Heart right ventricle (tissue), 16 donors: ENCODE measurements around the gene IL22. TPM values are rescaled to one million over a fixed set of nuclear protein-coding genes. Genes with fewer than 3 reads are reported as not detected.

Experiments
- ATAC-seq, 8 donors: fragments of 200-7000 bp; cut with Tn5 transposase; one replicate each; pipeline ENCODE4 v1.9.1; 2020; ENCODE audit warnings: mild to moderate bottlenecking in 8 of 8, moderate library complexity in 8 of 8, moderate number of reproducible peaks in 1 of 8
- DNase-seq, 2 donors: peaks; one replicate each; pipeline ENCODE4 v3.0.0-alpha.2; 2020
- H3K27ac ChIP-seq, 10 donors: fragments of 200-600 bp; sonication (generic) in 2 of 10; one replicate each; pipeline versions ENCODE4 v1.5.0 to v1.8.0; 2020 to 2022; ENCODE audit warnings: mild to moderate bottlenecking in 3 of 10
- H3K27me3 ChIP-seq, 7 donors: fragments of 200-600 bp; one replicate each; pipeline ENCODE4 v1.8.0; 2021 to 2022; ENCODE audit warnings: mild to moderate bottlenecking in 2 of 7
- H3K36me3 ChIP-seq, 9 donors: fragments of 200-600 bp; sonication (generic) in 1 of 9; one replicate each; pipeline versions ENCODE4 v1.5.0 to v1.8.0; 2020 to 2022; ENCODE audit warnings: mild to moderate bottlenecking in 2 of 9
- H3K4me1 ChIP-seq, 9 donors: fragments of 200-600 bp; sonication (generic) in 1 of 9; one replicate each; pipeline versions ENCODE4 v1.5.0 to v1.8.0; 2020 to 2022; ENCODE audit warnings: mild to moderate bottlenecking in 4 of 9
- H3K4me3 ChIP-seq, 10 donors: fragments of 200-600 bp; sonication (generic) in 2 of 10; one replicate each; pipeline versions ENCODE4 v1.5.0 to v1.8.0; 2020 to 2022; ENCODE audit warnings: mild to moderate bottlenecking in 7 of 10, moderate library complexity in 2 of 10
- H3K9me3 ChIP-seq, 11 donors: fragments of 200-600 bp in 10 of 11; sonication (generic) in 2 of 11; one replicate each; pipeline versions ENCODE4 v1.5.0 to v1.8.0; 2013 to 2022; ENCODE audit warnings: mild to moderate bottlenecking in 2 of 11, control low read depth in 1 of 11, moderate library complexity in 1 of 11
- CTCF ChIP-seq, 9 donors: fragments of 200-600 bp; sonication (generic) in 2 of 9; IDR thresholded peaks; one replicate each; pipeline versions ENCODE4 v1.5.0 to v1.8.0; 2021 to 2022; ENCODE audit warnings: antibody characterized with exemption in 9 of 9, mild to moderate bottlenecking in 5 of 9, moderate library complexity in 1 of 9
- WGBS, 2 donors: extraction: QIAGEN DNeasy Blood & Tissue Kit; methylation state at CpG; one replicate each; pipeline ENCODE4 v1.1.7; 2013; ENCODE audit warnings: inconsistent platforms in 1 of 2; 5-methylcytosine and 5-hydroxymethylcytosine counted together
- intact Hi-C, 10 donors: fragments of 100-400 bp; cut with DNase I; formaldehyde crosslinking; loops; one replicate each; pipeline versions ENCODE4 v1.11.1 to v1.14.2; 2022
- polyA plus RNA-seq, 2 donors: library from polyadenylated mRNA; stranded (reverse); fragments of 200-250 nt; gene quantifications; one replicate each; pipeline ENCODE4 v1.2.3, GENCODE V29; 2013
- total RNA-seq, 10 donors: library from RNA; stranded (reverse); fragmentation: NEBNext Ultra II Directional in 3 of 10; extraction: Animal tissue kit (Norgen Biotek cat#: 25700) in 3 of 10; gene quantifications; one replicate each; pipeline versions ENCODE4 v1.2.1 to v1.2.4, GENCODE V29; 2021 to 2023
- donor health status: Arrhythmogenic right ventricular cardiomyopathy.
- donor health status: ischemic (EF 13 %, LVEDD 7.1; RV severe dilation, severe dysfunction).
- donor health status: healthy with polysubstance abuse.
- donor health status: DM: no; HTN: yes; CAD: no.
- donor health status: DM: no; HTN: no; CAD: no.
- donor health status: ischemic (EF 25% LVEDD 6.9; RV normal size, moderate dysfunction).
- donor health status: ischemic (EF 25% LVEDD 5.7; RV mildly dilated, moderate dysfunction).
- donor health status: healthy.
- donor health status: DM: yes; HTN: yes; CAD: no.
- donor health status: Ischemic cardiomyopathy.
- donor health status: ischemic (EF 35%, LVEDD 5.7; RV mildly dilated, moderate dysfunction).
- donor health status: nonischemic (EF 11% LVEDD 7.7; RV severe dilation, severe dysfunction).
- donor health status: DM: yes; HTN: yes; CAD: no.
- donor health status: PGD.
- donor health status: ischemic (EF 29% LVEDD 5.4; RV normal size, mild dysfunction).
- donor health status: nonischemic (EF 23%, LVEDD 6.1; RV moderate dilation, normal function).

Gene IL22
- total and polyA plus RNA-seq, 12 donors = not detected

GRCh38 chr12:68260153-68260552 is 6.7 kb upstream of the IL22 start:
- Histone ChIP-seq H3K4me3 (no peak overlapping the region), H3K27me3 (peaks cover 0 to 9% (median 0%) of the 10 kb centered on the region in 7 donors), H3K27ac (no peak overlapping the region), H3K4me1 (no peaks in the 10 kb centered on the region), H3K36me3 (no peaks in the 10 kb centered on the region), H3K9me3 (no peaks in the 10 kb centered on the region)
- no peak for TF ChIP-seq CTCF (IDR thresholded peaks at IDR 0.05)
- intact Hi-C loops = no loop called here
- 74 to 89% methylated on average over 3 of the region's 3 CpGs for WGBS, 2 donors
- ATAC-seq = no peak
- DNase-seq = no peak

- 79 to 81% methylated on average over 3 of the region's 3 CpGs for WGBS, 2 donors
- H3K36me3 ChIP-seq = no peaks in the 10 kb centered on the region
- peaks cover 0 to 9% (median 0%) of the 10 kb centered on the region in 7 donors for H3K27me3 ChIP-seq
- no peak for TF ChIP-seq CTCF (IDR thresholded peaks at IDR 0.05)
- no peak overlapping the region for H3K27ac ChIP-seq
- ATAC-seq (no peak), DNase-seq (no peak)
- intact Hi-C loops = no loop called here
- H3K4me3 ChIP-seq = no peak overlapping the region
- H3K4me1 ChIP-seq = no peaks in the 10 kb centered on the region
- H3K9me3 ChIP-seq = no peaks in the 10 kb centered on the region
These were observed 6.0 kb upstream of the IL22 start for GRCh38 chr12:68259318-68259940.

- H3K4me1 ChIP-seq = no peaks in the 10 kb centered on the region
- intact Hi-C loops = no loop called here
- H3K9me3 ChIP-seq = no peaks in the 10 kb centered on the region
- 93 to 97% methylated on average over 5 of the region's 5 CpGs for WGBS, 2 donors
- H3K36me3 ChIP-seq = no peaks in the 10 kb centered on the region
- peaks cover 0 to 4% (median 0%) of the 10 kb centered on the region in 7 donors for H3K27me3 ChIP-seq
- no peak for TF ChIP-seq CTCF (IDR thresholded peaks at IDR 0.05)
- ATAC-seq (no peak), DNase-seq (no peak)
- no peak overlapping the region for H3K4me3 ChIP-seq
- H3K27ac ChIP-seq = no peak overlapping the region
These were observed 1.3 kb downstream of the IL22 start for GRCh38 chr12:68252077-68252476.

GRCh38 chr12:68250454-68250853 is 3.0 kb downstream of the IL22 start:
- 76 to 86% methylated on average over 3 of the region's 3 CpGs for WGBS, 2 donors
- Histone ChIP-seq H3K4me3 (no peak overlapping the region), H3K4me1 (peaks cover 0 to 7% (median 5%) of the 10 kb centered on the region in 9 donors), H3K27ac (no peak overlapping the region), H3K27me3 (peaks cover 0 to 4% (median 0%) of the 10 kb centered on the region in 7 donors), H3K9me3 (no peaks in the 10 kb centered on the region), H3K36me3 (no peaks in the 10 kb centered on the region)
- no peak for TF ChIP-seq CTCF (IDR thresholded peaks at IDR 0.05)
- no peak for ATAC-seq
- DNase-seq = no peak
- intact Hi-C loops = no loop called here
